ENCODE measurements around the gene CTSE. TPM values are rescaled to one million over a fixed set of nuclear protein-coding genes. Genes with fewer than 3 reads are reported as not detected.
A peak's percentile ranks its signal among the peaks of the same experiment; 100 is the strongest.

The CTSE gene
- total RNA-seq, 2 experiments from 2014 or later = not detected

DNA sequence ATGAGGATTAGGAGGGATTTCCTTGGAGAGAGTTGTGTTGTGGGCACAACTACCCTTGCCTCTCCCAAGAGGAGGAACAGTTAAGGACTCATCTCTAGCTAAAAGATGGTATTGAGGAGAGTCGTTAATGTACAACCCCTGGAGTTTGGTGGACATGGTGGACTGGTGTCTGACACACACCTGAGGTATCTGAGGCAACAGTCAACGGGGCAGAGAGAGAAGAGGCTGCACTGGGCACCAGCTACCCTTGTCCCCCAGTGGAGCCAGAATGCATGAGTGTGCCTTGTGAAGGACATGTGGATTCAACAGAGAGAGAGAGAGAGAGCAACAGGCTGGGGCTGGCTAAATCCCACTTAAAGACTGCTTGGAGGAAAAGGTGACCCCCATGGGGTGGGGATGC, 33.5 kb downstream of the CTSE start:
- Mint-ChIP-seq H3K27me3 (peaks cover 5% of the 10 kb centered on the region), H3K4me3 (no peak overlapping the region), H3K4me1 (no peaks in the 10 kb centered on the region), H3K36me3 (ENCODE audit: low read depth) (no peaks in the 10 kb centered on the region), H3K27ac (no peak overlapping the region), H3K9me3 (no peaks in the 10 kb centered on the region)
- DNase-seq = no peak
- ChIA-PET CTCF (no interaction called here), POLR2A (no interaction called here)

DNA sequence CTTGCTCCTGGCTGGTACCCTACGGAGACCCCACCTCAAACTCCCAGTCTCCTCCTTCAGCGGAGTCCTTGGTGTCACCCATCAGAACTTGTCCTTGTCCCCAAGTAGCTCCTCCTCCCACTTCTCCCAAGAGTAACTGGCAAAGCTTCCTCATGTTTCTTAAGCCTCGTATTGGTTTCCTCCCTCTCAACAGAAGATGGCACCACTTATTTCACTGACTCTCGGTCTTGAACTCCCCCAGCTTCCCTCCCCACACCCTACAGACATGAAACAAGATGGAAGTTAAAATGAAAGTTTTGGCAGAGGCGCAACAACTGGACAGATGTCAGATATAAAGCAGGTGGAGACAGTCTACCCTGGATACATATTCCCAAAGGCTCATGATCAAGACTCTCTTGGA, 33.9 kb downstream of the CTSE start:
- Mint-ChIP-seq H3K9me3 (no peaks in the 10 kb centered on the region), H3K4me3 (no peak overlapping the region), H3K27me3 (peaks cover 5% of the 10 kb centered on the region), H3K4me1 (no peaks in the 10 kb centered on the region), H3K36me3 (ENCODE audit: low read depth) (no peaks in the 10 kb centered on the region), H3K27ac (no peak overlapping the region)
- ChIA-PET CTCF (no interaction called here), POLR2A (no interaction called here)
- no peak for DNase-seq

DNA sequence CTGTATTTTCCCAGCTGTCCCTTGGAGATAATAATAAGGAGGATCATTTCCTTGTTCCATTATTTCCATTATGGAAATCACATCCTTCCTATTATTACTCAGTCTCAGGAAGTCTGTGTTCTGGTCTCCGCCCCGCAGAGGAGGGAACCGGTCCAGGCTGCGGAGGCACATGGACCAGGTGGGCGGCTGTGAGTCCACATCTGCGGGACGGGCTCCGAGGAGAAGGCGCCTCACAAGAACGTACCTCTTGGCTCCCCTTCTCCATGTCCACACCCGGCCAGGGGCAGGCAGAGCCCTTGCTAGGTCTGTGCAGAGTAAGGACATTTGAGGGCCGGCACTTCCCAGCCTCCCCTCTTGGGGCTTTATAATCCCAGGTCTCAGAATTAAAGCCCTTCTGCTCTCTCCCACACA, 35.1 kb downstream of the CTSE start:
- CTCF ChIA-PET = interaction anchor here (3.3 kb wide), 1 partner anchor 11 kb away, joined by 21 read pairs; no protein-coding TSS in a partner anchor
- POLR2A ChIA-PET = no interaction called here
- Mint-ChIP-seq H3K27me3 (peaks cover 5% of the 10 kb centered on the region), H3K4me3 (no peak overlapping the region), H3K36me3 (ENCODE audit: low read depth) (no peaks in the 10 kb centered on the region), H3K9me3 (no peaks in the 10 kb centered on the region), H3K27ac (no peak overlapping the region), H3K4me1 (no peaks in the 10 kb centered on the region)
- DNase-seq = no peak

DNA sequence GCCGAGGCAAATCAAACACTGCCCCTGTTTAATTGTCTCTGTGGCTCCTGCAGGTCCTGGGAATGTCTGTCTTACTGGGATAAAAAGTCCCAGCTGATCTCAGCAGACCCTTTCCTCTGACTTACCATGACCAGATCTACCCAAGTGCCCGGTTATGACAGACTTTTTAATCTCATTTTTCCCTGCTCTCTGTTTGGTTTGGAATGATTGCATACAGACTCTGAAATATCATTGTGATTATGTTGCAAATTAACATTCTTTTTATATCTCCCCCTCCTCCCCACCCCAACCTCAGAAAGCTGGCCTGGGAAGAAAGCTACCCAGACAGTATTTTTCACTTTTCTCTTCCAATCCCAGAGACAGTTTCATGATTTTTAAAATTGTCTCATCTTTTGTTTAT, 36.8 kb downstream of the CTSE start:
- Mint-ChIP-seq H3K4me1 (no peaks in the 10 kb centered on the region), H3K9me3 (peaks cover 1% of the 10 kb centered on the region), H3K27me3 (peaks cover under 1% of the 10 kb centered on the region), H3K27ac (no peak overlapping the region), H3K4me3 (no peak overlapping the region), H3K36me3 (ENCODE audit: low read depth) (no peaks in the 10 kb centered on the region)
- ChIA-PET CTCF (interaction anchor here (1.0 to 3.3 kb wide), 3 partner anchors 9 to 328 kb away, joined by 3 to 21 read pairs (median 14); no protein-coding TSS in a partner anchor), POLR2A (no interaction called here)
- no peak for DNase-seq

DNA sequence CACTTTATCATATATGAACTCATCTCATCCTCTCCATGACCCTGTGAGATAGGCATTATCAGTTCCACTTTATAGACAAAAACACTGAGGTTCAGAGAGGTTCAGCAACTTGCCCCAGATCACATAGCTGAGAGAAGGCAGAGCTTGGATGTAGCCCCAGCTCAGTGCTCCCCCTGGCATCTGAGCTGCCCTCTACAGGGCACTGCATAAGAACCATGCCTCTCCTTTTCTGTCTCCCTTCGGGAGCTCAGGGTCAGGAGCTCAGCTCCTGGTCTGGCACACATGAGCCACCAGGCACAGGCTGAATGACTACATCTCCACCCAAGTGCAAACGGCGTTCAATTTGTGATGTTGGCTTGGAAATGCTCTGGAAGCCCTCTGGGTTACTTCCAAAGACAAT, 37.4 kb downstream of the CTSE start:
- Mint-ChIP-seq H3K27ac (no peak overlapping the region), H3K27me3 (no peaks in the 10 kb centered on the region), H3K4me1 (no peaks in the 10 kb centered on the region), H3K4me3 (no peak overlapping the region), H3K9me3 (peaks cover 4% of the 10 kb centered on the region), H3K36me3 (ENCODE audit: low read depth) (no peaks in the 10 kb centered on the region)
- POLR2A ChIA-PET = interaction anchor here (0.7 kb wide), 1 partner anchor 204 kb away, joined by 5 read pairs; no protein-coding TSS in a partner anchor
- DNase-seq = no peak
- CTCF ChIA-PET = interaction anchor here (1.0 to 3.3 kb wide), 4 partner anchors 9 to 327 kb away, joined by 3 to 21 read pairs (median 8); no protein-coding TSS in a partner anchor

DNA sequence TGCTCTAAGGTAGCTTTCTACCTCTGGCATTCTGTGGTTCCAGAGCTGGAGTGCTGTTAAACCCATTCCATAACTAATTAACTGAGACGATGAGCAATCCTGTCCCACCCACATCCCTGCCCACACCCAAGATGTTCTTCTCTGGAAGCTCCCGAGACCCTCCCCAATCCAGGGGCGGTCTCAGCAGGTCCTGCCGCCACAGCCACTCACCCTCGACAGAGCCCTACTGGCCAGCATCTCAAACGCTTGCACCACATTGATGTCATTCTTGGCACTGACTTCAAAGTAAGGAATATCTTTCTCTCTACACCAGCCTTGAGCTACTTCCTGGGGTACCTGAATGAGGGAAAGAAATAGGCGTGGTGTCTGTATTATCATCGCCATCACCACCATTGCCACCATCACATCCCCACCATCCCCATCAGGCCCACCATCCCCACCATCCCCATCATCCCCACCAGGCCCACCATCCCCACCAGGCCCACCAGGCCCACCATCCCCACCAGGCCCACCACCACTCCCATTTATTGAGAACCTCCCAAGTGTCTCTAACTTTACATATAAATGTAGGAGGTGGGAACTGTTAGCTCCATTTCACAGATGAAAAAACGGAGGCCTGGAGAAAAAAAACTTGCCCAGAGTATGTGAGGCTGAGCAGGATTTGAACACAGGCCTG, 38.2 kb downstream of the CTSE start:
- H3K4me1 Mint-ChIP-seq = no peaks in the 10 kb centered on the region
- H3K36me3 Mint-ChIP-seq (ENCODE audit: low read depth) = no peaks in the 10 kb centered on the region
- H3K4me3 Mint-ChIP-seq = no peak overlapping the region
- peaks cover 4% of the 10 kb centered on the region for H3K9me3 Mint-ChIP-seq
- CTCF ChIA-PET = interaction anchor here (1.0 to 3.3 kb wide), 6 partner anchors 8 to 326 kb away, joined by 3 to 21 read pairs (median 4); no protein-coding TSS in a partner anchor
- no peak overlapping the region for H3K27ac Mint-ChIP-seq
- H3K27me3 Mint-ChIP-seq = no peaks in the 10 kb centered on the region
- no peak for DNase-seq
- POLR2A ChIA-PET = interaction anchor here (0.7 kb wide), 1 partner anchor 203 kb away, joined by 5 read pairs; no protein-coding TSS in a partner anchor

DNA sequence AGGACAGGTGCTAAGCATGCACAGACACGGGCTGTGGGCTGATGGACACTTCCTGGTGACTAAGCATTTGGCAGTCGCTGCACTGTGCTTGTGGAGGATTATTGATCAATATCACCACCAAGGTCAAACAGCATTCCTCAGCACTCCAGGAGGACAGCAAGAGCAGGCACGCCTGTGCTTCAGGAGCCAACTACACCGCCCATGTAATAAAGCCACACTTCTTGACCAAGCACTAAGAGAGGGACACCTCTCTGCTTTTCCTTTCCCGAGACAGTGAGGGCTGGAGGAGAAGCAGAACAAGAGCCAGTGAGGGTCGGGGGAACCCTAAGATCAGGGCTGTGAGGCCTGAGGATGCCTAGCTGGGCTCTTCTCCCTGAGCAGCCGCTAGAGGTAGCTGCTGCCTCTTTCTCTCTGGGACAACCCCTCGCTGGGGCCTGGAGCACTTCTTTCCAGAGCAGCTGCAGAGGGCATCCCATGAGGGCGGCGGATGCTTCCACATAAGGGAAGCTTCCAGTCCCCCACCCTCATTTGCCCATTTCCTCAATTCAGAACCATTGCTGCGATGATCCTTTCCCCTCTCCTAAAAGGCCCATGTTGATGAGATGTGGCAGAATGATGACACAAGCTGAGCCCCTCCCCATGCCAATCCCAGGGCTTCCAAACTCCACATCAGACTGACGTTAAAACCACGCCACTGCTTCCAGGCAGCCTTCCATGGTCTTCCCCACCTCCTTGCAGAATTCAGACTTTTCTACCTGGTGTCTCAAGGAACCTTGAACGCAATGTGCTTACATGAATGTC, 39.6 kb downstream of the CTSE start:
- ChIA-PET POLR2A (no interaction called here), CTCF (interaction anchor here (0.6 to 1.4 kb wide), 8 partner anchors 23 to 127 kb away, joined by 3 to 4 read pairs (median 3); no protein-coding TSS in a partner anchor)
- Mint-ChIP-seq H3K27ac (no peak overlapping the region), H3K4me1 (no peaks in the 10 kb centered on the region), H3K9me3 (peaks cover 4% of the 10 kb centered on the region), H3K27me3 (no peaks in the 10 kb centered on the region), H3K4me3 (no peak overlapping the region), H3K36me3 (ENCODE audit: low read depth) (no peaks in the 10 kb centered on the region)
- DNase-seq = peak; percentile 28

DNA sequence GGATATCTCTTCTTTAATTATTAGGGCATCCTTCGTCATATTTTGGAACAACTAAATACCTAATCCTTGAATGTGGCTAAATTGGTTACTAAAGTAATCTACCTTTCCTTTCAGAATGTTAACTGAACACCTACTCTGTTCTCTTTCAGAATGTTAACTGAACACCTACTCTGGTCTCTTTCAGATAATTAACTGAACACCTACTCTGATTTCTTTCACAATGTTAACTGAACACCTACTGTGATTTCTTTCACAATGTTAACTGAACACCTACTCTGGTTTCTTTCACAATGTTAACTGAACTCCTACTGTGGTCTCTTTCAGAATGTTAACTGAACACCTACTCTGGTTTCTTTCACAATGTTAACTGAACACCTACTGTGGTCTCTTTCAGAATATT, 42.4 kb downstream of the CTSE start:
- Mint-ChIP-seq H3K4me3 (no peak overlapping the region), H3K36me3 (ENCODE audit: low read depth) (no peaks in the 10 kb centered on the region), H3K27me3 (no peaks in the 10 kb centered on the region), H3K9me3 (peaks cover 4% of the 10 kb centered on the region), H3K4me1 (no peaks in the 10 kb centered on the region), H3K27ac (no peak overlapping the region)
- no peak for DNase-seq
- ChIA-PET CTCF (interaction anchor here (2.0 kb wide), 1 partner anchor 16 kb away, joined by 5 read pairs; no protein-coding TSS in a partner anchor), POLR2A (no interaction called here)

DNA sequence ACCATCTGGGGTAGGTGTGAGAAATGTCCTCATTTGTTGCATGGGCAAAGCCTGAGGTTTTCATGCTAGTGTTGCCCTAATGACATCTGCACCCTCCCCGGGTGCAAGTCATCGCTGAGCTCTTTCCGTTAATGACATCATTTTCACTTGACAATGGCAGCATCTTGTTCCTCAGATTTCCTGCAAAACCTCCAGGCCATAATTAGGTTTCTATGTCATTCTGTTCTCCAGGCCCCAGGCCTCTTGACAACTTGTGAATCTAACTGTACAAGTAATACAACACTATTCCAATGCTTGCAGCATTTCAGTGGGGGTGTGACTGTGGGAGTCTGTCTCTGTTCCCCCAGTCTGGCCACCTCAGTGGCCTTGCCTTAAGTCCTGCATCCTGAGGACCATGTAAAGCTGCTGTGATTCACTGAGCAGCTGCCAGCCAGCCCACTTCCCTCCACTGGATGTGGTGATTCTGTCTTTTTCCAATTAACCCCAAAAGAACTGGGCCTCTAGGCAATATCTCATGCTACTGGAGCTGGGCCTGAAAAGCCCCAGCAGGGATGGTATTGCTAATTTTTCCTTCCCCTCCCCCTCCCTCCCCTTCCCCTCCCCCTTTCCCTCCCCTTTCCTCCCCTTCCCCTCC, 43.3 kb downstream of the CTSE start:
- peaks cover 4% of the 10 kb centered on the region for H3K9me3 Mint-ChIP-seq
- DNase-seq = no peak
- ChIA-PET POLR2A (no interaction called here), CTCF (interaction anchor here (1.3 to 4.0 kb wide), 3 partner anchors 15 to 62 kb away, joined by 3 to 73 read pairs (median 5); no protein-coding TSS in a partner anchor)
- no peak overlapping the region for H3K27ac Mint-ChIP-seq
- H3K36me3 Mint-ChIP-seq (ENCODE audit: low read depth) = no peaks in the 10 kb centered on the region
- H3K4me1 Mint-ChIP-seq = no peaks in the 10 kb centered on the region
- H3K27me3 Mint-ChIP-seq = no peaks in the 10 kb centered on the region
- H3K4me3 Mint-ChIP-seq = no peak overlapping the region

DNA sequence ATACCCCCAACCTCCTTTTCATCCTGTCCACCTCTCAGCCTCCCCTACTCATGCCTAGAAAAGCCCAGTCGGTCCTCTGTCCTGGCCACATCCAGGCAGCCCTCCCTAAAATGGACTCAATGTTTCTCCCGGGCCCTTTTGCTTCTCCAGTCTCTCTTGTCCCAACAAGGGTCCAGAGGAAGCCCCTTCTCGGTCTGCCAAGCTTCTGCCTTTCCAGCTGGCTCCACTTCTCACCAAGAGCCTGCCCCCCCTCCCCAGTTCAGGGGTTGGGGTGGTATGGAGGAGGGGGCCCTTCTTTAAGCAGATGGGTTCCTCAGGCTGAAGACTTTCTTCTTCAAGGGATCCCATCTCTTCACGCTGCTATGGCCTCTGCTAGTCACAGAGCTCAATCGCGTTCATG, 44.4 kb downstream of the CTSE start:
- H3K4me1 Mint-ChIP-seq = no peaks in the 10 kb centered on the region
- H3K9me3 Mint-ChIP-seq = peaks cover 12% of the 10 kb centered on the region
- POLR2A ChIA-PET = no interaction called here
- H3K4me3 Mint-ChIP-seq = no peak overlapping the region
- no peaks in the 10 kb centered on the region for H3K36me3 Mint-ChIP-seq (ENCODE audit: low read depth)
- H3K27ac Mint-ChIP-seq = no peak overlapping the region
- no peaks in the 10 kb centered on the region for H3K27me3 Mint-ChIP-seq
- DNase-seq = no peak
- CTCF ChIA-PET = interaction anchor here (1.3 to 4.0 kb wide), 5 partner anchors 14 to 320 kb away, joined by 3 to 73 read pairs (median 29); no protein-coding TSS in a partner anchor

DNA sequence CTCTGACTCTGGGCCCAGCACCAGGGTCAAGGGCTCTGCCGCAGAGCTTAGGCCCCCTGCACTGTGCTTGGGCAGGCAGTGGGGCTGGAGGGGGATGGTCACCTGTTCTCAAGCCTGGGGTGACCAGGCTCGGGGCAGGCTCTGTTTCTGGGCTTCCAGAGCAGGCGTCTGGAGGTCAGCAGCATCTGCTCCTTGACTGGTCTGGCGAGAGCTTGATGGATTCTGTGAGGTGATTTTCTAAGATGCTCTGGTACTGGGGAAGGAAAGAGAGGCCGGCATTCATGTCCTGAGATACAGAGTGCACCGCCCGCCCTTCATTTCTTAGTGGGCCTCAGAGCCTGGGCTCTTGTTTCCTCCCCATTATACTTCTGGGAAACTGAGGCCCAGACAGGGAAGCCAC, 45.0 kb downstream of the CTSE start:
- Mint-ChIP-seq H3K4me1 (no peaks in the 10 kb centered on the region), H3K27me3 (no peaks in the 10 kb centered on the region), H3K4me3 (no peak overlapping the region), H3K9me3 (peaks cover 17% of the 10 kb centered on the region), H3K36me3 (ENCODE audit: low read depth) (no peaks in the 10 kb centered on the region), H3K27ac (no peak overlapping the region)
- ChIA-PET POLR2A (interaction anchor here (0.6 kb wide), 1 partner anchor 127 kb away, joined by 3 read pairs; no protein-coding TSS in a partner anchor), CTCF (interaction anchor here (1.9 to 4.0 kb wide), 7 partner anchors 8 to 320 kb away, joined by 7 to 73 read pairs (median 21); no protein-coding TSS in a partner anchor)
- no peak for DNase-seq

DNA sequence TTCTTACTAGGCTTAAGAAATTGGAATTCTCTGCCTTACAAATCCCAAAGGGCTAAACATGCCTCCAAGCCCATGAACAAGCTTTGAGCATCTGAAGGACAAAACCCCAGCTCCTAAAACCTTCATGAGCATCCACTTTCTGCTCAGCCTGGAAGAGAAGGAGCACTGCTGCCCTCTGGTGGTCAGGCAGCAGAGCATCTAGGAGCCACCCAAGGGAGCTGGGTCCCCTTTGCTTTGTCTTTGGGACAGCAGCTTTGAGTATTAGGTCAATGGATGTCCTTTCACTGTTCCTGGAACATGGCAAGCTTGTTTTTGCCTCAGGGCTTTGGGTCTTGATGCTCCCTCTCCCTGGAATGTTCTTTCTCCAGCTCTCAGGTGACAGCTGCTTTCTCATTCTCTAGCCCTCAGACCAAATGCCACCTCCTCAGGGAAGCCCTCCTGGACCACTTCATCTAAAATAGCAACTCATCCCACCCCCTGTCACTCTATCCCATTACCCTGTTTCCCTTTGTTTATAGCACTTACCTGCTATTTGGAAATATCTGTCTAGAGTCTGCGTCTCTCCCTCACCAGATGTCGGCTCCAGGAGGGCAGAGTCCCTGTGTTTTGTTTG, 46.2 kb downstream of the CTSE start:
- POLR2A ChIA-PET = interaction anchor here (0.5 to 0.7 kb wide), 2 partner anchors 59 to 1504 kb away, joined by 3 read pairs; no protein-coding TSS in a partner anchor

More for the DNA sequence above, 46.2 kb downstream of the CTSE start:
- peak; percentile 83 for DNase-seq
- Mint-ChIP-seq H3K36me3 (ENCODE audit: low read depth) (no peaks in the 10 kb centered on the region), H3K27ac (no peak overlapping the region), H3K4me3 (no peak overlapping the region), H3K27me3 (no peaks in the 10 kb centered on the region), H3K9me3 (peaks cover 18% of the 10 kb centered on the region), H3K4me1 (no peaks in the 10 kb centered on the region)
- CTCF ChIA-PET = interaction anchor here (0.6 to 4.0 kb wide), 37 partner anchors 9 to 453 kb away, joined by 3 to 73 read pairs (median 5); partner anchors contain the start of gene RAB29

Measured in activated CD4-positive, alpha-beta T cell treated with anti-CD3 and anti-CD28 coated beads, Interleukin-2, amount 10 ng/mL, durations not matched to agents 7 days and 5 days (primary cell).